Right forelimb (tissue), 1 donor: ENCODE data around the gene MALT1.
"Not testable (repeated sequence)": the region's sequence is repeated elsewhere in the genome, so short reads cannot be mapped to it uniquely, and the experiment has no call there.

Experiments
- DNase-seq: peaks from one replicate; pipeline ENCODE4 v3.0.0-alpha.2; 2018

The MALT1 gene

GRCh38 chr18:58671111-58671631 lies at the start of gene MALT1:
MALT1 (plus strand) TSS chr18:58671465; CDS start chr18:58671644, 179 bp downstream.
- peak; percentile 98 for DNase-seq

- no peak for DNase-seq
Observed at GRCh38 chr18:58624011-58624410, 47.3 kb upstream of the MALT1 start.

GRCh38 chr18:58625839-58626238 lies 45.4 kb upstream of the MALT1 start:
- DNase-seq = no peak

- DNase-seq = no peak
Observed at GRCh38 chr18:58630071-58630470, 41.2 kb upstream of the MALT1 start.

- no peak for DNase-seq
Observed at GRCh38 chr18:58631301-58631700, 40.0 kb upstream of the MALT1 start.

- no peak for DNase-seq
Observed at GRCh38 chr18:58632552-58632951, 38.7 kb upstream of the MALT1 start.

GRCh38 chr18:58633874-58634273 lies 37.4 kb upstream of the MALT1 start:
- no peak for DNase-seq

- DNase-seq = no peak
Observed at GRCh38 chr18:58635891-58636290, 35.4 kb upstream of the MALT1 start.

GRCh38 chr18:58637197-58637596 lies 34.1 kb upstream of the MALT1 start:
- DNase-seq = no peak

- no peak for DNase-seq
Observed at GRCh38 chr18:58637946-58638345, 33.3 kb upstream of the MALT1 start.

GRCh38 chr18:58638441-58638840 lies 32.8 kb upstream of the MALT1 start:
- DNase-seq = no peak

- no peak for DNase-seq
Observed at GRCh38 chr18:58639237-58639636, 32.0 kb upstream of the MALT1 start.

GRCh38 chr18:58639751-58640427 lies 31.4 kb upstream of the MALT1 start:
- no peak for DNase-seq

- no peak for DNase-seq
Observed at GRCh38 chr18:58640428-58640805, 30.8 kb upstream of the MALT1 start.

GRCh38 chr18:58640891-58641610 lies 30.2 kb upstream of the MALT1 start:
- DNase-seq = no peak

- DNase-seq = not testable (repeated sequence)
Observed at GRCh38 chr18:58643557-58643956, 27.7 kb upstream of the MALT1 start.

GRCh38 chr18:58645398-58645797 lies 25.9 kb upstream of the MALT1 start:
- no peak for DNase-seq

- DNase-seq = no peak
Observed at GRCh38 chr18:58646334-58646862, 24.9 kb upstream of the MALT1 start.

- no peak for DNase-seq
Observed at GRCh38 chr18:58649966-58650816, 21.1 kb upstream of the MALT1 start.

- DNase-seq = not testable (repeated sequence)
Observed at GRCh38 chr18:58650830-58651229, 20.4 kb upstream of the MALT1 start.

- not testable (repeated sequence) for DNase-seq
Observed at GRCh38 chr18:58653144-58653722, 18.0 kb upstream of the MALT1 start.

- DNase-seq = no peak
Observed at GRCh38 chr18:58653814-58654509, 17.3 kb upstream of the MALT1 start.
